GM19467 (cell line): ENCODE data around the gene TRAPPC3.

ENCODE experiments used
- ATAC-seq: cut with Tn5 transposase; IDR thresholded peaks from one replicate; pipeline ENCODE4 v1.9.1; 2021; ENCODE audit warnings: mild to moderate bottlenecking, moderate library complexity; ENCODE audit not compliant: unreplicated experiment

The TRAPPC3 gene

GRCh38 chr1:36107394-36107793 is 41.9 kb downstream of the TRAPPC3 start:
- ATAC-seq: no peak

DNA sequence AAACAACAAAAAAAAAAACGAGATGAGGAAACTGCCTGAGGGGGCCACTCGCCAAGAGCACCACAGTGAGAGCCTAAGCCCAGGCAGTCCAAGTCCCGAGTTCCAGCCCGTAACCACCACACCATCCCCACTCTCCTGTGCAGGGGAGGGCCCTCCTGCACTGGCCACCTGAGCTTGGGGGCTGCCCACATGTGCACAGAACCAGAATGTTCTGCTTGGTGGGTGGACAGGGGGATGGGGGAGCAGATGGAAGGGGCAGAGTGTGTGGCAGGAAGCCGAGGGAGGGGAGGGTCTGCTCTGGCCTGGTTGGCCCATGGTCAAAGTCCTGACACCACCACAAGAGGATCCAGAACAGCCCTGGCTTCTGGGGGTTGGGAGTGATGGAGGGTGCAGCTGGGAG is 43.0 kb downstream of the TRAPPC3 start:
- ATAC-seq: no peak

DNA sequence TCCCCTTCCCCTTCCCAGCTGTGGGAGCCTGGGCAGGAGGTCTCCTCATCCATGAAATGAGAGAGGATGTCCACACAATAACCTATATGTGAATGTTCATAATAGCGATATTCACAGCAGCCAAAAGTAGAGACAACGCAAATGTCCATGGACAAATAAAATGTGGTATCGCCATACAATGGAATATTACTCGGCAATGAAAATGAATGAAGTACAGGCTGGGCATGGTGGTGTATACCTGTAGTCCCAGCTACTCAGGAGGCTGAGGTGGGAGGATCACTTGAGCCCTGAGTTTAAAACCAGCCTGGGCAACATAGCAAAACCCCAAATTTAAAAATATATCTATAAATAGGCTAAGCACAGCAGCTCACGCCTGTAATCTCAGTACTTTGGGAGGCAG is 47.7 kb downstream of the TRAPPC3 start:
- no peak for ATAC-seq

DNA sequence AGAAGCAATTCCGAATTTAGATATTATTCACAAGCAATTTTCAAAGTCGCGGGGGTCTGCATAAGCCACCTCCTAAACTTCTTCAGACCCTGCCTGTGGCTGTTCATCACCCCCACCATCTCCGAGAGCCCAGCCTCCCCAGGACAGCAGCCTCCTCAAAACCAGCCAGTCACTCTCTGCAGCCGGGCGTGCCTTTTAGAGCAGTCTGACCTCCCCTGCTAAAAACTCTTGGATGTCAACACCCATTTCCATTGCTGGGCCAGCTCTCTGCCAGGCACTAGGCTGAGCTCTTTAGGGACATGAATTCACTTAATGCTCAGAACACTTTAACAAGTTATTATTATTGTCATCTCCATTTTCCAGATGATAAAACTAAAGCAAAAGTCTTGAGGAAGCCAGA is 48.9 kb downstream of the TRAPPC3 start:
- ATAC-seq: no peak

GRCh38 chr1:36099681-36100341 is 49.5 kb downstream of the TRAPPC3 start:
- ATAC-seq: no peak

GRCh38 chr1:36098650-36099365 is 50.5 kb downstream of the TRAPPC3 start:
- no peak for ATAC-seq

DNA sequence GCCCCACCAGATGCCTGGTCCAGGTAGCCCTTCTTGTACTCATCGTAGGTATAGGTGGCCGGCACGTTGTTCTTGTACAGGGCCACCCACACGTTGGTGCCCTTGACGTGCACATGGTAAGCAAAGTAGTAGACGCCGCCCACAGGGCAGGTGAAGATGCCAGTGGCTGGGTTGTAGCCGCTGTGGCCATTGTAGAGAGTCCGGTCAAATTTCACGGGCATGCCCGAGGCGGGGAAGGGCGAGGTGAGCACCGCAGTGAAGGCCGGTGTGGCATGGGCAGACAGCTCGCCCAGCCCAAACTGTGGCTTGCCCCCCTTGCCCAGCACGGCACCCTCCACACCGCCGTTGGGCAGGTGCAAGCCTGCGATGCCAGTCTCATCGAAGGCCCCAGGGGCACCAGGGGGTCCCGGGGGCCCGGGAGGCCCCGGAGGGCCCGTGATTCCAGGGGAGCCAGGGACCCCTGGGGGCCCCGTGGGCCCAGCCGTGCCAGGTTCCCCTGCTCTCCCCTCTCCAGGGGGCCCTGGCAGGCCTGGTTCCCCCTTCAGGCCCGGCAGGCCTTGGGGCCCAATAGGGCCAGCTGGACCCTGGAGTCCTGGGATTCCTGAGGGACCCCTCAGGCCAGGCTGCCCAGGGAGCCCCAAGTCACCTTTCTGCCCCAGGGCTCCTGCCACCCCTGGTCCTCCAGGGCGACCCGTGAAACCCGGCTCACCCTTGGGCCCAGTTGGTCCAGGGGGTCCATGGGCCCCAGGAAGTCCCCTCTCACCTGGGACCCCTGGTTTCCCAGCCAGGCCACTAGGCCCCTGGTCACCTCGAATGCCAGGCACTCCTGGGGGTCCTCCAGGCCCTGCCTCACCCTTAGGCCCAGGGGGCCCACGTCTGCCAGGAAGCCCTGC is 51.3 kb downstream of the TRAPPC3 start:
- no peak for ATAC-seq

DNA sequence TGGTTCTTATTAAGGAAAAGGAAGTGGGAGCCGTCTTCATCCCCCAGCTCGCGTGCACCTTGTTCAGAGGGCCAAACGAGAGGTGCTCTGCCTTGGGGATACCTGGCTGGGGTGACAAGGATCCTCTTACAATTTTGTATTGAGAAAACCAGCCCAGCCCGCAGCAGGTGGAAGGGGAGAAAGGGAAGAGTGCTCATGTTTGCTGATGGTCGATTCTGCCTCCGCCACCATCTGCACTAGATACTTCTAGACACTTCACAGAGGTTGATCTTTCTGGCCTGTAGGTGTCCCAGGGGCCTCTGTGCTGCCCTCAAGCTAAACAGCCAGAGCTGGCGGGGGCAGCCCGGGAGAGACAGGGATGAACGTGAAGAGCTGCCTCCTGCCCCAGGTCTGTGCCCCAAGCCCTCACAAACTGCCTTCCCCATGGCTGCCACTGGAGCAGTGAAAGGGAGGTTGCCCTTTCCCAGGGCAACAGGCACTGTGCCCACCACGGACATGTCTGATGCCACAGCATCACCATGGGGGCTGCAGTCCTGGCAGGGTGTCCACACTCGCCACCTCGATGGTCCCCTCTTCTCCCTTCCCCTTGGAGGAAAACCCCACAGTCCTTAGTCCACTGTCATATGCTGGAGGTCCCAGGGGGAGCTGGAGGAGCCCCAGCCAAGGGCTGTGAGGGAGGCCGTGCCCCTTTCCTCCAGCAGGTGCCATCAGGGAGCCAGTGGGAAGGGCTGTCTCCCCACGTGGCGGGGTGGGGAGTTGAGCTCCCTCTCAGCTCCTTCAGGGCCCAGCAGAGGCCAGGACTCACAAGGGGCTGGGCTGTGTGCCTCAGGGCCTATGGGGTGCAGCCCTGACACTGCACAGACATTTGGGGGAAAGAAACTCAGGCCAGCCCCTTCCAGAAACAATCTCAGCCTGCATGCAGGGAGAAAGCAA is 52.5 kb downstream of the TRAPPC3 start:
- no peak for ATAC-seq

GRCh38 chr1:36095760-36096405 is 53.4 kb downstream of the TRAPPC3 start:
- no peak for ATAC-seq

- ATAC-seq: no peak
Observed at GRCh38 chr1:36094621-36095061, 54.6 kb downstream of the TRAPPC3 start.

- no peak for ATAC-seq
Observed at GRCh38 chr1:36093929-36094328, 55.4 kb downstream of the TRAPPC3 start.

GRCh38 chr1:36093226-36093625 is 56.1 kb downstream of the TRAPPC3 start:
- no peak for ATAC-seq

GRCh38 chr1:36092798-36093185 is 56.5 kb downstream of the TRAPPC3 start:
- no peak for ATAC-seq

DNA sequence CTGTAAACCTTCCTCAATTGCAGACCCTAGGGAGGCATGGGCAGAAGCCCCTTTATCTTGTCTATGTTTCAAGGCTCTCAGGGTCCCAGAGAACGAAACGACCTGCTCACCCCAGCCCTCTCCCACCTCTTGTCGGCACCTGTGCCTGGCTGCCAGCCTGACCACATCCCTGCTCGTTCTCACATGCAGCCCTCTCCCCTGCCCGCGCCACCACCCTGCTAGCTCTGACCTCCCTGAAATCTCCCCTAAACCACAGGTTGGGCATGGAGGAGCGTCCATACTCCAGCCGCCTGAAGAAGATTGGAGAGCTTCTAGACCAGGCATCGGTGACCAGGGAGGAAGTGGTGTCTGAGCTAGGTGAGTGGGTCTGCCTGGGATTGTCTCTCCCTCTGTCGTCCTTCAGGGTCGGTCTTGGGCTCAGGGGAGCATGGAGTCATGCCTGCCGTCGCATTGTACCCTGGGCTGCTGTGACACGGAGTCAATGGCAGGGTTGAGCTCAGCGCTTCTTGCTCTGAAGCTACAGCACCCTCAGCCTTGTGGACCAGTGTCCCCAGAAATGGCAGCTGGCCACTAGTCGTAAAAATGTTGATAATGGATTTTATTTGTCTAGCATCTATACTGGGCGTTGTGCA is 57.0 kb downstream of the TRAPPC3 start:
- ATAC-seq: no peak

GRCh38 chr1:36091698-36092097 is 57.6 kb downstream of the TRAPPC3 start:
- ATAC-seq: no peak

- no peak for ATAC-seq
Observed at GRCh38 chr1:36091141-36091540, 58.1 kb downstream of the TRAPPC3 start.

- ATAC-seq: peak; percentile 7
Observed at GRCh38 chr1:36089393-36090121, 59.7 kb downstream of the TRAPPC3 start.

DNA sequence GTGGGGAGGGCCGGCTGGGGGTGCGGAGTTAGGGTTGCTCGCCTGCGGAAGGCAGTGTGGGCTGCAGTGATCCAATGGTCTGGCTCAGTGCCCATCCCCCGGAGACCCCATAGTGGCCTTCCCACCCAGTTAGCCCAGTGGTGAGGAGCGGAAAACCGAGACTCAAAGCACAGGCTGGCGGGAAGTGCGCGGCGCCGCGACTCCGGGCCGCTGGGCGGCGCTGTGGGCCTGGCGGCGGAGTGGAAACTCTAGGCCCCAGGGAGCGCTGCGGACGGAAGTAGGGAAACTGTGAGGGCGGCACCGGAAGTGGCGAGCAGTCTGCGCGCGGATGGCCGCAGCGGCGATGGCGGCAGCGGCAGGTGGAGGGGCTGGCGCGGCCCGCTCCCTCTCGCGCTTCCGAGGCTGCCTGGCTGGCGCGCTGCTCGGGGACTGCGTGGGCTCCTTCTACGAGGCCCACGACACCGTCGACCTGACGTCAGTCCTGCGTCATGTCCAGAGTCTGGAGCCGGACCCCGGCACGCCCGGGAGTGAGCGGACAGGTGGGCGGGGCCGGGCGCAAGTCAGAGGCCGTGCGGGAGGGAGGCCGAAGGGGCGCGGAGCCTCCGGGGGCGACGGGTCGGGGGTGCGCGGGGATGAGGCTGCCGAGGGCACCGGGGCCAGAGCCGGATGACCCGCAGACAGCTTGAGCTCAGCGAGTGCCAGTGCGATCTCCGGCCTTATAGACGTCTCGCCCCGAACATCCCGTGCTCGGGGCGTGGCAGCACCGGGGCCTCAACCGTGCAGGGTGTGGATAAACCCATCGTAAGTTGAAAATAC is 60.5 kb downstream of the TRAPPC3 start, which contains the start of gene ADPRS:
Gene ADPRS (plus strand): TSS at position 316 of the 816 bp plus-strand sequence. CDS start 13 bp downstream, at position 329.
- ATAC-seq: peak; percentile 78
